Neural progenitor cell (in vitro differentiated cells): ENCODE measurements around the gene LUZP2. TPM values are rescaled to one million over a fixed set of nuclear protein-coding genes. Genes with fewer than 3 reads are reported as not detected.

Experiments
- DNase-seq: peaks from one replicate; pipeline ENCODE4 v3.0.0-alpha.2; 2016; ENCODE audit warnings: low spot score
- H2AFZ ChIP-seq: fragments of 200-600 bp; sonication (generic); replicated peaks from 2 replicates; pipeline ENCODE4 v1.6.1; 2016; ENCODE audit warnings: antibody characterized with exemption
- H3F3A ChIP-seq: fragments of 200-600 bp; sonication (generic); 2 replicates; pipeline ENCODE4 v1.6.1; 2016; ENCODE audit warnings: antibody characterized with exemption, low read depth
- H3K27ac ChIP-seq: fragments of 200-600 bp; sonication (generic); 2 replicates; pipeline ENCODE4 v1.5.1; 2016; ENCODE audit warnings: mild to moderate bottlenecking
- H3K27me3 ChIP-seq: fragments of 200-600 bp; sonication (generic); 2 replicates; pipeline ENCODE4 v1.6.1; 2016; ENCODE audit warnings: mild to moderate bottlenecking, moderate library complexity
- H3K36me3 ChIP-seq: fragments of 200-600 bp; sonication (generic); 2 replicates; pipeline ENCODE4 v1.5.1; 2016
- H3K4me1 ChIP-seq: fragments of 200-600 bp; sonication (generic); 2 replicates; pipeline ENCODE4 v1.6.1; 2016; ENCODE audit warnings: mixed run types
- H3K4me2 ChIP-seq: fragments of 200-600 bp; sonication (generic); 2 replicates; pipeline ENCODE4 v1.6.1; 2016
- H3K4me3 ChIP-seq: fragments of 200-600 bp; sonication (generic); 2 replicates; pipeline ENCODE4 v1.5.1; 2016
- H3K79me2 ChIP-seq: fragments of 200-600 bp; sonication (generic); 2 replicates; pipeline ENCODE4 v1.6.1; 2016; ENCODE audit warnings: low read depth
- H3K9ac ChIP-seq: fragments of 200-600 bp; sonication (generic); 2 replicates; pipeline ENCODE4 v1.6.1; 2016
- H3K9me3 ChIP-seq: fragments of 200-600 bp; sonication (generic); 2 replicates; pipeline ENCODE4 v1.5.1; 2016; ENCODE audit warnings: low read depth
- H4K20me1 ChIP-seq: fragments of 200-600 bp; sonication (generic); 2 replicates; pipeline ENCODE4 v1.6.1; 2016; ENCODE audit warnings: low read depth
- H3K27ac Mint-ChIP-seq: 3 replicates; pipeline ENCODE4 v1.8.0; 2021; ENCODE audit warnings: mixed read lengths
- H3K27me3 Mint-ChIP-seq: 2 replicates; pipeline ENCODE4 v1.8.0; 2022; ENCODE audit warnings: low read depth, mild to moderate bottlenecking, inconsistent platforms, moderate library complexity, mixed read lengths; ENCODE audit not compliant: insufficient read depth
- H3K36me3 Mint-ChIP-seq: 3 replicates; pipeline ENCODE4 v1.8.0; 2021; ENCODE audit warnings: mixed read lengths
- H3K4me1 Mint-ChIP-seq: 3 replicates; pipeline ENCODE4 v1.8.0; 2021; ENCODE audit warnings: mixed read lengths
- H3K4me3 Mint-ChIP-seq: 3 replicates; pipeline ENCODE4 v1.8.0; 2021; ENCODE audit warnings: mild to moderate bottlenecking, moderate library complexity, mixed read lengths
- H3K9me3 Mint-ChIP-seq: 3 replicates; pipeline ENCODE4 v1.8.0; 2020; ENCODE audit warnings: mixed read lengths
- EZH2 ChIP-seq: fragments of 200-600 bp; sonication (generic); IDR thresholded peaks from 2 replicates; pipeline ENCODE4 v1.6.1; 2017; ENCODE audit warnings: antibody characterized with exemption, mild to moderate bottlenecking, moderate library complexity
- EZH2phosphoT487 ChIP-seq: fragments of 200-600 bp; sonication (generic); IDR thresholded peaks from 2 replicates; pipeline ENCODE4 v1.6.1; 2017; ENCODE audit warnings: antibody characterized with exemption
- total RNA-seq: library from RNA; depleted of rRNA; stranded (reverse); fragments of >200 nt; gene quantifications from 2 replicates; pipeline ENCODE4 v1.2.3, GENCODE V29; 2015; ENCODE audit warnings: low replicate concordance
- TF ChIP-seq, protein P1 (sequence below): fragments of 200-600 bp; sonication (generic); IDR thresholded peaks from 2 replicates; pipeline ENCODE4 v1.5.1; 2017; ENCODE audit warnings: antibody characterized with exemption, mild to moderate bottlenecking

LUZP2 gene
- total RNA-seq, 1 donor from 2014 or later, result 2.5 TPM

GRCh38 chr11:24808173-24808572, 311.3 kb downstream of the LUZP2 start:
- TF ChIP-seq, protein P1, sequence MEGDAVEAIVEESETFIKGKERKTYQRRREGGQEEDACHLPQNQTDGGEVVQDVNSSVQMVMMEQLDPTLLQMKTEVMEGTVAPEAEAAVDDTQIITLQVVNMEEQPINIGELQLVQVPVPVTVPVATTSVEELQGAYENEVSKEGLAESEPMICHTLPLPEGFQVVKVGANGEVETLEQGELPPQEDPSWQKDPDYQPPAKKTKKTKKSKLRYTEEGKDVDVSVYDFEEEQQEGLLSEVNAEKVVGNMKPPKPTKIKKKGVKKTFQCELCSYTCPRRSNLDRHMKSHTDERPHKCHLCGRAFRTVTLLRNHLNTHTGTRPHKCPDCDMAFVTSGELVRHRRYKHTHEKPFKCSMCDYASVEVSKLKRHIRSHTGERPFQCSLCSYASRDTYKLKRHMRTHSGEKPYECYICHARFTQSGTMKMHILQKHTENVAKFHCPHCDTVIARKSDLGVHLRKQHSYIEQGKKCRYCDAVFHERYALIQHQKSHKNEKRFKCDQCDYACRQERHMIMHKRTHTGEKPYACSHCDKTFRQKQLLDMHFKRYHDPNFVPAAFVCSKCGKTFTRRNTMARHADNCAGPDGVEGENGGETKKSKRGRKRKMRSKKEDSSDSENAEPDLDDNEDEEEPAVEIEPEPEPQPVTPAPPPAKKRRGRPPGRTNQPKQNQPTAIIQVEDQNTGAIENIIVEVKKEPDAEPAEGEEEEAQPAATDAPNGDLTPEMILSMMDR, result no peak
- TF ChIP-seq EZH2 (no peak), EZH2phosphoT487 (no peak)
- Histone ChIP-seq H3K27me3 (no peaks in the 10 kb centered on the region), H3K4me2 (no peak overlapping the region), H3K9me3 (no peaks in the 10 kb centered on the region), H3K9ac (no peak overlapping the region), H2AFZ (no peak overlapping the region), H3K4me1 (no peaks in the 10 kb centered on the region), H3K79me2 (no peaks in the 10 kb centered on the region), H3K4me3 (no peak overlapping the region), H4K20me1 (no peaks in the 10 kb centered on the region), H3K27ac (no peak overlapping the region), H3K36me3 (no peaks in the 10 kb centered on the region), H3F3A (no peaks in the 10 kb centered on the region)
- Mint-ChIP-seq H3K36me3 (no peaks in the 10 kb centered on the region), H3K4me3 (no peak overlapping the region), H3K9me3 (peaks cover 2% of the 10 kb centered on the region), H3K27me3 (no peaks in the 10 kb centered on the region), H3K27ac (no peak overlapping the region), H3K4me1 (no peaks in the 10 kb centered on the region)
- no peak for DNase-seq

DNA sequence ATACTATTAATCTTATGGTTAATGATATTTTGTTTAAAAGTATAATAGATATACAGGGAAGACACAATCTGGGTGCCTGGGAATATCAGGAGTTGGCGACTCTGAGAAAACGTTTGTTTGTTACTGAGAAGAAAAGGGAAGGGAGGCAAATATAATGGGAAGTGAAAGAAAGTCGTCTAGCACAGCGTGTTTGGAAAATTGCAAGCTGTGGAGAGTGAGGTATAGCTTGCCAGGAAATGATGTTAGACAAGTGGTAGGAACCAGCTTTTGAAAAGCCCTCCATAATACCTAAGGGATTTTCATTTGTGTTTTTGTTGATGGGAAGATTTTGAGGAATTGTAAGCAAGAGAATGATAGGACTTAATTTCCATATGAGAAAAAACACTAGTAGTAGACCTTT, 322.2 kb downstream of the LUZP2 start:
- no peak overlapping the region for H3K4me3 Mint-ChIP-seq
- no peak overlapping the region for H2AFZ ChIP-seq

GRCh38 chr11:24819863-24820434, 323.1 kb downstream of the LUZP2 start:
- H3K4me1 ChIP-seq, result no peaks in the 10 kb centered on the region
- H3K9ac ChIP-seq, result no peak overlapping the region
- no peaks in the 10 kb centered on the region for H3K36me3 ChIP-seq
- H3K27me3 Mint-ChIP-seq, result peaks cover 3% of the 10 kb centered on the region
- H3K4me3 ChIP-seq, result no peak overlapping the region
- H3K27me3 ChIP-seq, result no peaks in the 10 kb centered on the region
- no peaks in the 10 kb centered on the region for H3K36me3 Mint-ChIP-seq
- TF ChIP-seq, protein P1, result no peak
- TF ChIP-seq EZH2phosphoT487 (no peak), EZH2 (no peak)
- no peak for DNase-seq
- H3F3A ChIP-seq, result no peaks in the 10 kb centered on the region
- H4K20me1 ChIP-seq, result no peaks in the 10 kb centered on the region
- no peaks in the 10 kb centered on the region for H3K79me2 ChIP-seq
- no peaks in the 10 kb centered on the region for H3K4me1 Mint-ChIP-seq
- no peak overlapping the region for H3K4me3 Mint-ChIP-seq
- H3K4me2 ChIP-seq, result no peak overlapping the region
- H3K27ac ChIP-seq, result no peak overlapping the region
- H3K9me3 Mint-ChIP-seq, result peaks cover 2% of the 10 kb centered on the region
- no peak overlapping the region for H2AFZ ChIP-seq
- H3K27ac Mint-ChIP-seq, result no peak overlapping the region
- H3K9me3 ChIP-seq, result no peaks in the 10 kb centered on the region

More for the DNA sequence above, 322.2 kb downstream of the LUZP2 start:
- Histone ChIP-seq H3K79me2 (no peaks in the 10 kb centered on the region), H3K27ac (no peak overlapping the region), H3K4me3 (no peak overlapping the region), H3K4me1 (no peaks in the 10 kb centered on the region), H3F3A (no peaks in the 10 kb centered on the region), H3K9me3 (no peaks in the 10 kb centered on the region), H3K4me2 (no peak overlapping the region), H3K36me3 (no peaks in the 10 kb centered on the region), H3K9ac (no peak overlapping the region), H3K27me3 (no peaks in the 10 kb centered on the region), H4K20me1 (no peaks in the 10 kb centered on the region)
- DNase-seq, result no peak
- Mint-ChIP-seq H3K27me3 (peaks cover 3% of the 10 kb centered on the region), H3K4me1 (no peaks in the 10 kb centered on the region), H3K36me3 (no peaks in the 10 kb centered on the region), H3K27ac (no peak overlapping the region), H3K9me3 (peaks cover 2% of the 10 kb centered on the region)
- TF ChIP-seq EZH2phosphoT487 (no peak), EZH2 (no peak)
- TF ChIP-seq, protein P1, result no peak
